Naive thymus-derived CD4-positive, alpha-beta T cell (primary cell): ENCODE results near the gene RPP25L. TPM values are rescaled to one million over a fixed set of nuclear protein-coding genes. Genes with fewer than 3 reads are reported as not detected.

Source experiments
- ATAC-seq: fragments of 150-1000 bp; cut with Tn5 transposase; 2 replicates; pipeline ENCODE4 v1.10.0; 2021; ENCODE audit warnings: mild to moderate bottlenecking, moderate library complexity
- CTCF ChIA-PET: fragments of 350-600 bp; sonication (Branson Sonifier 250); formaldehyde crosslinking; loops from one replicate; lab custom pipeline; 2021; ENCODE audit warnings: antibody characterized with exemption; lab: Charles Lee
- POLR2A ChIA-PET: fragments of 350-600 bp; sonication (Branson Sonifier 250); formaldehyde crosslinking; loops from one replicate; lab custom pipeline; 2021; ENCODE audit warnings: antibody characterized with exemption, inconsistent platforms; lab: Charles Lee
- DNase-seq, 9 donors: peaks; one replicate each; pipeline versions ENCODE4 v3.0.0 to v3.0.0-alpha.2; 2020 to 2022; ENCODE audit warnings: mixed read lengths in 1 of 9
- H3K27ac ChIP-seq: one replicate; pipeline ENCODE4 v1.7.0; 2013; ENCODE audit warnings: mild to moderate bottlenecking, low read depth, low read length, moderate library complexity
- H3K27me3 ChIP-seq, 2 donors: one replicate each; pipeline ENCODE4 v1.7.0; 2013; ENCODE audit warnings: low read length in 2 of 2, mild to moderate bottlenecking in 2 of 2, moderate library complexity in 2 of 2; ENCODE audit not compliant: control insufficient read depth in 2 of 2, insufficient read depth in 2 of 2
- H3K36me3 ChIP-seq, 3 experiments: 1 replicate in 2 of 3; 2 replicates in 1 of 3; pipeline ENCODE4 v1.7.0; 2013; ENCODE audit warnings: low read length in 3 of 3, mild to moderate bottlenecking in 3 of 3, moderate library complexity in 1 of 3; ENCODE audit not compliant: insufficient read depth in 3 of 3, control insufficient read depth in 2 of 3
- H3K4me1 ChIP-seq, 2 donors: one replicate each; pipeline ENCODE4 v1.7.0; 2013; ENCODE audit warnings: low read length in 2 of 2, mild to moderate bottlenecking in 2 of 2, moderate library complexity in 1 of 2; ENCODE audit not compliant: control insufficient read depth in 2 of 2, insufficient read depth in 2 of 2
- H3K4me3 ChIP-seq: 2 replicates; pipeline ENCODE4 v1.7.0; 2013; ENCODE audit warnings: mild to moderate bottlenecking, low read length
- H3K9me3 ChIP-seq, 3 experiments: 1 replicate in 2 of 3; 2 replicates in 1 of 3; pipeline ENCODE4 v1.7.0; 2013; ENCODE audit warnings: low read length in 3 of 3; ENCODE audit not compliant: control insufficient read depth in 2 of 3
- H3K27ac Mint-ChIP-seq, 9 donors: one replicate each; pipeline ENCODE4 v1.8.0; 2020 to 2022; ENCODE audit warnings: mixed read lengths in 9 of 9, mild to moderate bottlenecking in 8 of 9, moderate library complexity in 5 of 9, inconsistent platforms in 2 of 9
- H3K27me3 Mint-ChIP-seq, 5 donors: one replicate each; pipeline ENCODE4 v1.8.0; 2021 to 2022; ENCODE audit warnings: mixed read lengths in 5 of 5, mild to moderate bottlenecking in 1 of 5
- H3K36me3 Mint-ChIP-seq, 5 donors: one replicate each; pipeline ENCODE4 v1.8.0; 2020 to 2022; ENCODE audit warnings: mixed read lengths in 5 of 5, mild to moderate bottlenecking in 3 of 5, inconsistent platforms in 1 of 5
- H3K4me1 Mint-ChIP-seq, 7 donors: one replicate each; pipeline ENCODE4 v1.8.0; 2020 to 2022; ENCODE audit warnings: mixed read lengths in 7 of 7, mild to moderate bottlenecking in 3 of 7, inconsistent platforms in 1 of 7
- H3K4me3 Mint-ChIP-seq, 10 donors: one replicate each; pipeline ENCODE4 v1.8.0; 2020 to 2022; ENCODE audit warnings: mild to moderate bottlenecking in 10 of 10, mixed read lengths in 10 of 10, moderate library complexity in 6 of 10, inconsistent platforms in 2 of 10
- H3K9me3 Mint-ChIP-seq, 11 donors: one replicate each; pipeline ENCODE4 v1.8.0; 2020 to 2022; ENCODE audit warnings: mixed read lengths in 11 of 11, mild to moderate bottlenecking in 4 of 11, inconsistent platforms in 1 of 11, moderate library complexity in 1 of 11
- intact Hi-C, 2 donors: fragments of 100-400 bp; cut with micrococcal nuclease; formaldehyde crosslinking; loops; one replicate each; pipeline ENCODE4 v1.15.1; 2023
- polyA plus RNA-seq, 2 donors: library from polyadenylated mRNA; unstranded; fragments of 300-500 nt; fragmentation: Illumina TruSeq; gene quantifications; one replicate each; pipeline ENCODE4 v1.2.3, GENCODE V29; 2021
- total RNA-seq, 6 experiments: library from RNA in 5 of 6; stranded (reverse) in 5 of 6; gene quantifications; 1 replicate in 5 of 6; 2 replicates in 1 of 6; pipeline ENCODE4 v1.2.3 and lab custom pipeline; 2021 to 2026

The RPP25L gene
- total and polyA plus RNA-seq, 7 experiments from 2014 or later: 8.8 to 58.2 (median 26.7) TPM

- intact Hi-C loops: no loop called here
- H3K4me3 ChIP-seq: no peak overlapping the region
- Mint-ChIP-seq H3K27ac (no peak overlapping the region), H3K36me3 (no peaks in the 10 kb centered on the region), H3K4me3 (no peak overlapping the region), H3K9me3 (peaks cover 0 to 2% (median 0%) of the 10 kb centered on the region in 11 donors), H3K27me3 (peaks cover 0 to 10% (median 5%) of the 10 kb centered on the region in 5 donors), H3K4me1 (peaks cover under 1 to 14% (median 9%) of the 10 kb centered on the region in 7 donors)
- ATAC-seq (no peak), DNase-seq (no peak)
- H3K4me1 ChIP-seq: peaks cover 3 to 7% of the 10 kb centered on the region in 2 donors
- CTCF ChIA-PET: interaction anchor here (1.0 to 1.5 kb wide), 2 partner anchors 8 to 12 kb away, joined by 4 read pairs; no protein-coding TSS in a partner anchor
- no peaks in the 10 kb centered on the region for H3K27me3 ChIP-seq
- H3K9me3 ChIP-seq: no peaks in the 10 kb centered on the region
- no peaks in the 10 kb centered on the region for H3K36me3 ChIP-seq
- POLR2A ChIA-PET: no interaction called here
- H3K27ac ChIP-seq: no peak overlapping the region
These were observed 5.7 kb downstream of the RPP25L start for GRCh38 chr9:34606190-34606589.

DNA sequence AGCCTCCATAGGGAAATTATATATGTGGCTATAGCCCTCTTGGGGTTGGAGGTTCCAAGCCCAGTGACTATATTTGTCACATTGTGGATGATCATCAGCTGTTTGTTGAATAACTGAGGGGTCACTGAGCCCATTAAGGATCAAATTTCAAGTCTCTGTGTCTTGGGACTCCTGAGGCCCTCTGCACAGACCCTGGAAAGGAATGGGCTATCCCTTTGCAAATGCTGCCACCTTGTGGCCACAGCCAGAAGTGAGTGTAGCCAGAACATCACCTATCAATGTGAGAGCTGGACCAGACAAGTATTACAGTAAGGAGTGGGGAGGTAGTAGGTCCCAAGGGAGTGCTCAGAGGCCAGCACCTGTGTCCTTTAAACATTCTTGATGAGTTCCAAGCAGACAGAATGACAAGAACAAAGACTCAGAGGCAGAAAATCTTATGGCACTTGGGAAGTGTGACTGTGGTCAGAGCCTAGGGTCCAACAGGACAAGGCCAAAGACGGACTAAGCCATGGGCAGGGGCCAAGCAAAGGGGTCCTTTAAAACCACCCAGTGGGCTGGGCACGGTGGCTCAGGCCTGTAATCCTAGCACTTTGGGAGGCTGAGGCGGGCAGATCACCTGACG is 8.2 kb downstream of the RPP25L start:
- H3K27ac ChIP-seq: no peak overlapping the region
- Mint-ChIP-seq H3K9me3 (peaks cover 0 to 2% (median 0%) of the 10 kb centered on the region in 11 donors), H3K27ac (no peak overlapping the region), H3K27me3 (peaks cover 0 to 20% (median 5%) of the 10 kb centered on the region in 5 donors), H3K4me3 (no peak overlapping the region), H3K36me3 (no peaks in the 10 kb centered on the region), H3K4me1 (peaks cover 0 to 2% (median 0%) of the 10 kb centered on the region in 7 donors)
- no peaks in the 10 kb centered on the region for H3K27me3 ChIP-seq
- no peak overlapping the region for H3K4me3 ChIP-seq
- intact Hi-C loops: loop anchor here (1.0 to 2.0 kb wide), 7 partner anchors 9 to 347 kb away; partner anchors contain the start of genes KIF24 (in 1 of the 2), NUDT2 (in 1 of the 2) and RPP25L (in 1 of the 2)
- H3K4me1 ChIP-seq: no peaks in the 10 kb centered on the region
- CTCF ChIA-PET: interaction anchor here (0.6 to 2.3 kb wide), 7 partner anchors 12 to 201 kb away, joined by 3 to 17 read pairs (median 6); partner anchors contain the start of genes CCL27 and DCTN3
- peak; percentile 53 to 78 (median 71) for DNase-seq
- ATAC-seq: peak; percentile 92
- no peaks in the 10 kb centered on the region for H3K9me3 ChIP-seq
- no peaks in the 10 kb centered on the region for H3K36me3 ChIP-seq
- POLR2A ChIA-PET: interaction anchor here (0.6 kb wide), 1 partner anchor 217 kb away, joined by 3 read pairs; no protein-coding TSS in a partner anchor

GRCh38 chr9:34601937-34602573 is 9.8 kb downstream of the RPP25L start:
- no peak for ATAC-seq
- POLR2A ChIA-PET: no interaction called here
- Histone ChIP-seq H3K27ac (no peak overlapping the region), H3K4me3 (no peak overlapping the region), H3K4me1 (no peaks in the 10 kb centered on the region), H3K27me3 (no peaks in the 10 kb centered on the region), H3K9me3 (no peaks in the 10 kb centered on the region), H3K36me3 (no peaks in the 10 kb centered on the region)
- Mint-ChIP-seq H3K36me3 (no peaks in the 10 kb centered on the region), H3K27ac (no peak overlapping the region), H3K4me3 (no peak overlapping the region), H3K27me3 (peaks cover 5 to 24% (median 6%) of the 10 kb centered on the region in 5 donors), H3K4me1 (peaks cover 0 to 2% (median 0%) of the 10 kb centered on the region in 7 donors), H3K9me3 (peaks cover 0 to 2% (median 0%) of the 10 kb centered on the region in 11 donors)
- intact Hi-C loops: loop anchor here in 1 of 2 donors (2.0 kb wide), 2 partner anchors 273 to 345 kb away; partner anchors contain the start of genes KIF24 and NUDT2
- CTCF ChIA-PET: interaction anchor here (0.6 to 2.3 kb wide), 7 partner anchors 10 to 200 kb away, joined by 3 to 17 read pairs (median 3); partner anchors contain the start of gene DCTN3
- no peak for DNase-seq

DNA sequence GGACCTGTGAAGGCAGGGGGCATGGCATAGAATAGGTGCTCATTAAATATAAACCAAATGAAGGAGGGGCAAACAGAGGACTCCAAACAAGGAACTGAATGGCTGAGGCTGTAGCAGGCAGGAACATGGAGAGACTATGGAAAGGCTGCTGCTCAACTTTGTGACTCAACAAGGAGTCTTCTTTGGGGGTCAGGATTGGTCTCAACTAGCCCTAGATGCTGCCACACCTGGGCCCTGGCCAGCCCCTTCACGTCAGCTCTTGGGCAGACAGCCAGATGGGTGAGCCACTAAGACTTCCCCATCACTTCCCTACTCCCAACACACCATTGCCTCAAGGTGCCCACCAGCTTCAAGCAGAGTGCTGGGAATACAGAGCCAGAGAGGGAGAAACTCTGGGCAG is 11.0 kb downstream of the RPP25L start:
- Mint-ChIP-seq H3K27ac (no peak overlapping the region), H3K36me3 (no peaks in the 10 kb centered on the region), H3K4me3 (no peak overlapping the region), H3K27me3 (peaks cover 11 to 32% (median 12%) of the 10 kb centered on the region in 5 donors), H3K4me1 (peaks cover 0 to 2% (median 0%) of the 10 kb centered on the region in 7 donors), H3K9me3 (peaks cover 0 to 4% (median 0%) of the 10 kb centered on the region in 11 donors)
- CTCF ChIA-PET: interaction anchor here (0.8 kb wide), 1 partner anchor 269 kb away, joined by 5 read pairs; no protein-coding TSS in a partner anchor
- no peaks in the 10 kb centered on the region for H3K36me3 ChIP-seq
- H3K27ac ChIP-seq: no peak overlapping the region
- ATAC-seq (no peak), DNase-seq (no peak)
- POLR2A ChIA-PET: interaction anchor here (0.7 kb wide), 1 partner anchor 10 kb away, joined by 3 read pairs; no protein-coding TSS in a partner anchor
- H3K4me3 ChIP-seq: no peak overlapping the region
- no peaks in the 10 kb centered on the region for H3K9me3 ChIP-seq
- no peaks in the 10 kb centered on the region for H3K27me3 ChIP-seq
- intact Hi-C loops: no loop called here
- H3K4me1 ChIP-seq: no peaks in the 10 kb centered on the region

DNA sequence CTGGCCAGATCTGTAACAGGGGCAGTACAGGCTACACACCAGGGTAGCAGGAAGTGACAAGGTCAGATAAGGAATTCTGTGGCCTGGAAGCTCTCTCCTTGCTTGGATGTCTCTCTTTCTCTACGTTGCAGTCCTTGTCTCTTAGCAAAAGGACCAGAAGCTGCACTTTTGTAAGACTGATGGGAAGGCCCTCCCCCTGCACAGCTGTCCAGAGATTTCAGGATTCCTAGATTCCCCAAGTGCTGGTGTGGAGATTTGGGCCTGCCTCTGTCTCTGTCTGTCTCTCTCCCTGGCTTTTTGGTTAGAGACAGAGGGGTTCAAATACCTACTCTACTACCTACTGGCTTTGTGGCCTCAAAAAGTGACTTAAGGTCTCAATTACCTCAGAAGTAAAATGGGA is 12.4 kb downstream of the RPP25L start:
- Histone ChIP-seq H3K4me1 (no peaks in the 10 kb centered on the region), H3K27me3 (no peaks in the 10 kb centered on the region), H3K4me3 (no peak overlapping the region), H3K9me3 (no peaks in the 10 kb centered on the region), H3K36me3 (no peaks in the 10 kb centered on the region), H3K27ac (no peak overlapping the region)
- POLR2A ChIA-PET: interaction anchor here (0.9 kb wide), 1 partner anchor 10 kb away, joined by 3 read pairs; no protein-coding TSS in a partner anchor
- DNase-seq (no peak), ATAC-seq (no peak)
- peaks cover 0 to 4% (median 0%) of the 10 kb centered on the region in 11 donors for H3K9me3 Mint-ChIP-seq
- H3K27ac Mint-ChIP-seq: no peak overlapping the region
- no peak overlapping the region for H3K4me3 Mint-ChIP-seq
- H3K4me1 Mint-ChIP-seq: peaks cover 0 to 2% (median 0%) of the 10 kb centered on the region in 7 donors
- CTCF ChIA-PET: interaction anchor here (0.6 to 1.7 kb wide), 7 partner anchors 12 to 484 kb away, joined by 3 to 6 read pairs (median 3); partner anchors contain the start of genes GALT and RPP25L
- H3K36me3 Mint-ChIP-seq: no peaks in the 10 kb centered on the region
- H3K27me3 Mint-ChIP-seq: peaks cover 11 to 32% (median 18%) of the 10 kb centered on the region in 5 donors
- intact Hi-C loops: loop anchor here in 1 of 2 donors (10.0 kb wide), 1 partner anchor 195 kb away; no protein-coding TSS in a partner anchor

DNA sequence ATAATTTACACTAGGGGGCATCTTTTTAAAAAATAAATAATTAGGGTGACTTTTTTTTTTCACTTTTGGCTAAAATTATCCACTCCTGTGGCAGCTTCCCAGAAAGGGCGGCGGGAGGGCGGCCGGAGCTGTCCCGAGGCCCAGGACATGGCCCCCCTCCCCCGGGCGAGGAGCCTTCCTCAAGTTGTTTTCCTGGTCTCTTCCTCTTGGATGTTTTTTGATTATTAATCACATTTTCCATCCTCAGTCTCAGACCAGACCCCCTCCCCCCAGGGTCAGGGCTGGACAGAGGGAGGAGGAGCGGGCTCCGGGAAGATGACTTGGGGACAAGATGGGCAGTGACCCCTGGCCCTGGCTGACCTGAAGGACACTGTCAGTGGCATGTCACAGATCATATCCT is 17.7 kb downstream of the RPP25L start:
- Mint-ChIP-seq H3K27me3 (peaks cover 30 to 61% (median 44%) of the 10 kb centered on the region in 5 donors), H3K27ac (no peak overlapping the region), H3K4me1 (peaks cover 0 to 24% (median 18%) of the 10 kb centered on the region in 7 donors), H3K36me3 (peaks cover 0 to 5% (median 0%) of the 10 kb centered on the region in 5 donors), H3K9me3 (peaks cover 0 to 2% (median 0%) of the 10 kb centered on the region in 11 donors), H3K4me3 (no peak overlapping the region)
- Histone ChIP-seq H3K27ac (no peak overlapping the region), H3K4me1 (peaks cover 0 to 13% of the 10 kb centered on the region in 2 donors), H3K36me3 (no peaks in the 10 kb centered on the region), H3K4me3 (no peak overlapping the region), H3K9me3 (no peaks in the 10 kb centered on the region), H3K27me3 (peaks cover 4 to 17% of the 10 kb centered on the region in 2 donors)
- ChIA-PET CTCF (no interaction called here), POLR2A (no interaction called here)
- intact Hi-C loops: loop anchor here (5.0 to 10.0 kb wide), 4 partner anchors 38 to 262 kb away; partner anchors contain the start of genes DNAI1 (in 1 of the 2) and FAM219A (in 1 of the 2)
- ATAC-seq: no peak
- no peak for DNase-seq
